ENCODE data around the gene ZNF672.
"Not testable (repeated sequence)": the region's sequence is repeated elsewhere in the genome, so short reads cannot be mapped to it uniquely, and the experiment has no call there.

Gene ZNF672

GRCh38 chr1:248873409-248873992, 35.5 kb downstream of the ZNF672 start:
- H3K9ac ChIP-seq (ENCODE audit: insufficient read length) = peak overlapping the region; percentile 85
- peak overlapping the region; percentile 94 for H3K27ac ChIP-seq
- no peaks in the 10 kb centered on the region for H3K36me3 ChIP-seq (ENCODE audit: insufficient read depth, low read length)
- peak; percentile 91 for DNase-seq (ENCODE audit: low read depth, low spot score)
- peak overlapping the region; percentile 98 for H3K4me3 ChIP-seq
- TF ChIP-seq POLR2AphosphoS5 (IDR thresholded peaks at IDR 0.05; ENCODE audit: borderline replicate concordance, low read depth, low read length) = no peak
- no peak for TF ChIP-seq EZH2 (IDR thresholded peaks at IDR 0.05)
- TF ChIP-seq FOXP2 (optimal IDR thresholded peaks at IDR 0.05; ENCODE audit: control extremely low read depth, extremely low read length, insufficient read depth) = no peak
- no peaks in the 10 kb centered on the region for H3K9me3 ChIP-seq (ENCODE audit: low read depth, low read length)

- no peaks in the 10 kb centered on the region for H3K9me3 ChIP-seq (ENCODE audit: low read depth, low read length)
- H3K9ac ChIP-seq (ENCODE audit: insufficient read length) = no peak overlapping the region
- peak overlapping the region; percentile 83 for H3K27ac ChIP-seq
- peak; percentile 96 for DNase-seq (ENCODE audit: low read depth, low spot score)
- H3K36me3 ChIP-seq (ENCODE audit: insufficient read depth, low read length) = no peaks in the 10 kb centered on the region
- peak overlapping the region; percentile 98 for H3K4me3 ChIP-seq
- TF ChIP-seq FOXP2 (optimal IDR thresholded peaks at IDR 0.05; ENCODE audit: control extremely low read depth, extremely low read length, insufficient read depth) (no peak), POLR2AphosphoS5 (IDR thresholded peaks at IDR 0.05; ENCODE audit: borderline replicate concordance, low read depth, low read length) (no peak), EZH2 (IDR thresholded peaks at IDR 0.05) (no peak)
These were observed 36.0 kb downstream of the ZNF672 start for GRCh38 chr1:248873993-248874533.

- no peaks in the 10 kb centered on the region for H3K36me3 ChIP-seq (ENCODE audit: insufficient read depth, low read length)
- no peak overlapping the region for H3K27ac ChIP-seq
- no peak overlapping the region for H3K4me3 ChIP-seq
- no peak for TF ChIP-seq POLR2AphosphoS5 (IDR thresholded peaks at IDR 0.05; ENCODE audit: borderline replicate concordance, low read depth, low read length)
- no peaks in the 10 kb centered on the region for H3K9me3 ChIP-seq (ENCODE audit: low read depth, low read length)
- no peak for DNase-seq (ENCODE audit: low read depth, low spot score)
- H3K9ac ChIP-seq (ENCODE audit: insufficient read length) = no peak overlapping the region
These were observed 43.2 kb downstream of the ZNF672 start for GRCh38 chr1:248881261-248881660.

GRCh38 chr1:248882427-248882826, 44.4 kb downstream of the ZNF672 start:
- not testable (repeated sequence) for H3K36me3 ChIP-seq (ENCODE audit: insufficient read depth, low read length); H3K9me3 ChIP-seq (ENCODE audit: low read depth, low read length); H3K4me3 ChIP-seq; H3K27ac ChIP-seq; H3K9ac ChIP-seq (ENCODE audit: insufficient read length); DNase-seq (ENCODE audit: low read depth, low spot score)

- no peak for DNase-seq (ENCODE audit: low read depth, low spot score)
- Histone ChIP-seq H3K9me3 (ENCODE audit: low read depth, low read length) (no peaks in the 10 kb centered on the region), H3K27ac (no peak overlapping the region), H3K9ac (ENCODE audit: insufficient read length) (no peak overlapping the region), H3K36me3 (ENCODE audit: insufficient read depth, low read length) (no peaks in the 10 kb centered on the region), H3K4me3 (no peak overlapping the region)
- TF ChIP-seq POLR2AphosphoS5 (IDR thresholded peaks at IDR 0.05; ENCODE audit: borderline replicate concordance, low read depth, low read length) = no peak
- no peak for TF ChIP-seq EZH2 (IDR thresholded peaks at IDR 0.05)
- no peak for TF ChIP-seq FOXP2 (optimal IDR thresholded peaks at IDR 0.05; ENCODE audit: control extremely low read depth, extremely low read length, insufficient read depth)
These were observed 46.7 kb downstream of the ZNF672 start for GRCh38 chr1:248884632-248885295.

- no peak for TF ChIP-seq EZH2 (IDR thresholded peaks at IDR 0.05)
- TF ChIP-seq POLR2AphosphoS5 (IDR thresholded peaks at IDR 0.05; ENCODE audit: borderline replicate concordance, low read depth, low read length) = no peak
- TF ChIP-seq FOXP2 (optimal IDR thresholded peaks at IDR 0.05; ENCODE audit: control extremely low read depth, extremely low read length, insufficient read depth) = no peak
- DNase-seq (ENCODE audit: low read depth, low spot score) = no peak
- Histone ChIP-seq H3K36me3 (ENCODE audit: insufficient read depth, low read length) (no peaks in the 10 kb centered on the region), H3K4me3 (no peak overlapping the region), H3K27ac (no peak overlapping the region), H3K9ac (ENCODE audit: insufficient read length) (no peak overlapping the region), H3K9me3 (ENCODE audit: low read depth, low read length) (no peaks in the 10 kb centered on the region)
These were observed 47.6 kb downstream of the ZNF672 start for GRCh38 chr1:248885646-248886045.

- Histone ChIP-seq H3K4me3 (peak overlapping the region; percentile 33; the same call in 1 of the 2 replicates), H3K36me3 (ENCODE audit: insufficient read depth, low read length) (no peaks in the 10 kb centered on the region), H3K9me3 (ENCODE audit: low read depth, low read length) (no peaks in the 10 kb centered on the region), H3K9ac (ENCODE audit: insufficient read length) (no peak overlapping the region), H3K27ac (no peak overlapping the region)
- no peak for DNase-seq (ENCODE audit: low read depth, low spot score)
- no peak for TF ChIP-seq FOXP2 (optimal IDR thresholded peaks at IDR 0.05; ENCODE audit: control extremely low read depth, extremely low read length, insufficient read depth)
These were observed 48.3 kb downstream of the ZNF672 start for GRCh38 chr1:248886237-248886895.

- not testable (repeated sequence) for H3K36me3 ChIP-seq (ENCODE audit: insufficient read depth, low read length); H3K27ac ChIP-seq; DNase-seq (ENCODE audit: low read depth, low spot score); H3K9ac ChIP-seq (ENCODE audit: insufficient read length); H3K9me3 ChIP-seq (ENCODE audit: low read depth, low read length); H3K4me3 ChIP-seq
These were observed 51.9 kb downstream of the ZNF672 start for GRCh38 chr1:248889914-248890243.

Data from SK-N-MC (cell line).